H9 (cell line): ENCODE data around the gene MEG3. TPM values are rescaled to one million over a fixed set of nuclear protein-coding genes. Genes with fewer than 3 reads are reported as not detected.

Experiments
- DNase-seq: peaks from one replicate; pipeline ENCODE4 v3.0.0-alpha.2; 2017
- H2AFZ ChIP-seq: one replicate; pipeline ENCODE4 v1.6.1; 2013; ENCODE audit warnings: mild to moderate bottlenecking, low read length, control low read depth, moderate library complexity
- H2AK5ac ChIP-seq: 2 replicates; pipeline ENCODE4 v1.6.1; 2013; ENCODE audit warnings: low read length, control low read depth, mixed read lengths; ENCODE audit not compliant: insufficient read length
- H2BK120ac ChIP-seq: one replicate; pipeline ENCODE4 v1.6.1; 2013; ENCODE audit warnings: low read depth, mild to moderate bottlenecking, low read length, control low read depth, inconsistent platforms; ENCODE audit not compliant: poor library complexity, severe bottlenecking
- H2BK12ac ChIP-seq: 2 replicates; pipeline ENCODE4 v1.6.1; 2013; ENCODE audit warnings: low read length, control low read depth, mixed read lengths, low read depth; ENCODE audit not compliant: insufficient read length
- H2BK15ac ChIP-seq: 2 replicates; pipeline ENCODE4 v1.6.1; 2013; ENCODE audit warnings: low read depth, low read length, control low read depth
- H2BK20ac ChIP-seq: one replicate; pipeline ENCODE4 v1.6.1; 2013; ENCODE audit warnings: low read depth, mild to moderate bottlenecking, low read length, control low read depth, inconsistent platforms; ENCODE audit not compliant: poor library complexity, severe bottlenecking
- H2BK5ac ChIP-seq: 2 replicates; pipeline ENCODE4 v1.6.1; 2013; ENCODE audit warnings: low read length, control low read depth, mixed read lengths; ENCODE audit not compliant: insufficient read length
- H3K14ac ChIP-seq: 2 replicates; pipeline ENCODE4 v1.6.1; 2013; ENCODE audit warnings: low read length, control low read depth; ENCODE audit not compliant: insufficient read depth
- H3K18ac ChIP-seq: 2 replicates; pipeline ENCODE4 v1.6.1; 2013; ENCODE audit warnings: low read depth, mild to moderate bottlenecking, mixed read lengths, low read length, control low read depth; ENCODE audit not compliant: insufficient read length
- H3K23ac ChIP-seq: 2 replicates; pipeline ENCODE4 v1.6.1; 2013; ENCODE audit warnings: low read length, control low read depth, mixed read lengths, low read depth; ENCODE audit not compliant: insufficient read length
- H3K23me2 ChIP-seq: 2 replicates; pipeline ENCODE4 v1.6.1; 2013; ENCODE audit warnings: low read depth, mild to moderate bottlenecking, mixed read lengths, low read length, control low read depth; ENCODE audit not compliant: insufficient read length, poor library complexity, severe bottlenecking
- H3K27ac ChIP-seq: 2 replicates; pipeline ENCODE4 v1.5.1; 2013; ENCODE audit warnings: low read length, control low read depth, mixed read lengths, low read depth; ENCODE audit not compliant: insufficient read length
- H3K27me3 ChIP-seq: 2 replicates; pipeline ENCODE4 v1.6.1; 2013; ENCODE audit warnings: low read length, control low read depth, inconsistent platforms; ENCODE audit not compliant: insufficient read depth
- H3K4ac ChIP-seq: 2 replicates; pipeline ENCODE4 v1.6.1; 2013; ENCODE audit warnings: low read depth, mild to moderate bottlenecking, control low read depth, inconsistent platforms, low read length, moderate library complexity
- H3K4me1 ChIP-seq: 2 replicates; pipeline ENCODE4 v1.6.1; 2013; ENCODE audit warnings: low read length, control low read depth, inconsistent platforms; ENCODE audit not compliant: insufficient read depth
- H3K4me2 ChIP-seq: 2 replicates; pipeline ENCODE4 v1.6.1; 2013; ENCODE audit warnings: low read length, control low read depth, mixed read lengths; ENCODE audit not compliant: insufficient read length, insufficient read depth
- H3K56ac ChIP-seq: 2 replicates; pipeline ENCODE4 v1.6.1; 2013; ENCODE audit warnings: low read depth, mild to moderate bottlenecking, mixed read lengths, low read length, control low read depth; ENCODE audit not compliant: insufficient read length
- H3K79me1 ChIP-seq: 2 replicates; pipeline ENCODE4 v1.6.1; 2013; ENCODE audit warnings: low read depth, mild to moderate bottlenecking, moderate library complexity, low read length, control low read depth, inconsistent platforms; ENCODE audit not compliant: insufficient read depth, poor library complexity, severe bottlenecking
- H3K79me2 ChIP-seq: 2 replicates; pipeline ENCODE4 v1.6.1; 2013; ENCODE audit warnings: low read length, control low read depth, inconsistent platforms; ENCODE audit not compliant: insufficient read depth
- H3K9ac ChIP-seq: 2 replicates; pipeline ENCODE4 v1.6.1; 2013; ENCODE audit warnings: low read length, control low read depth, mixed read lengths; ENCODE audit not compliant: insufficient read length; ENCODE audit errors: extremely low read depth
- H3K9me3 ChIP-seq: one replicate; pipeline ENCODE4 v1.6.1; 2013; ENCODE audit warnings: low read depth, low read length, inconsistent platforms; ENCODE audit not compliant: control insufficient read depth
- H3T11ph ChIP-seq: one replicate; pipeline ENCODE4 v1.6.1; 2013; ENCODE audit warnings: mild to moderate bottlenecking, low read length, control low read depth, inconsistent platforms
- H4K20me1 ChIP-seq: one replicate; pipeline ENCODE4 v1.6.1; 2013; ENCODE audit not compliant: control insufficient read depth, insufficient read length, insufficient read depth
- H4K5ac ChIP-seq: 2 replicates; pipeline ENCODE4 v1.6.1; 2013; ENCODE audit warnings: low read depth, mild to moderate bottlenecking, mixed read lengths, low read length, control low read depth; ENCODE audit not compliant: insufficient read length
- H4K8ac ChIP-seq: replicated peaks from 2 replicates; pipeline ENCODE4 v1.6.1; 2013; ENCODE audit warnings: low read length, control low read depth, mixed read lengths, low read depth; ENCODE audit not compliant: insufficient read length
- H4K91ac ChIP-seq: 2 replicates; pipeline ENCODE4 v1.6.1; 2013; ENCODE audit warnings: low read depth, mild to moderate bottlenecking, moderate library complexity, mixed read lengths, low read length, control low read depth; ENCODE audit not compliant: insufficient read length
- H3K27ac Mint-ChIP-seq, 3 experiments: 2 replicates in 2 of 3; 3 replicates in 1 of 3; pipeline ENCODE4 v1.8.0; 2020 to 2021; ENCODE audit warnings: mixed read lengths in 3 of 3, mild to moderate bottlenecking in 1 of 3, moderate library complexity in 1 of 3
- H3K27me3 Mint-ChIP-seq: 2 replicates; pipeline ENCODE4 v1.8.0; 2021; ENCODE audit warnings: low read depth, mild to moderate bottlenecking, moderate library complexity, mixed read lengths
- H3K36me3 Mint-ChIP-seq, 3 experiments: 2 replicates in 2 of 3; 3 replicates in 1 of 3; pipeline ENCODE4 v1.8.0; 2020 to 2021; ENCODE audit warnings: low read depth in 3 of 3, mixed read lengths in 3 of 3; ENCODE audit not compliant: insufficient read depth in 1 of 3
- H3K4me1 Mint-ChIP-seq, 2 experiments: 2 replicates each; pipeline ENCODE4 v1.8.0; 2020; ENCODE audit warnings: mixed read lengths in 2 of 2
- H3K4me3 Mint-ChIP-seq, 2 experiments: 2 replicates in 1 of 2; 3 replicates in 1 of 2; pipeline ENCODE4 v1.8.0; 2020 to 2021; ENCODE audit warnings: mild to moderate bottlenecking in 2 of 2, mixed read lengths in 2 of 2, moderate library complexity in 1 of 2
- H3K9me3 Mint-ChIP-seq, 2 experiments: 2 replicates in 1 of 2; 3 replicates in 1 of 2; pipeline ENCODE4 v1.8.0; 2020; ENCODE audit warnings: mild to moderate bottlenecking in 2 of 2, mixed read lengths in 2 of 2, moderate library complexity in 1 of 2
- WGBS: extraction: QIAGEN DNeasy Blood & Tissue Kit; methylation state at CpG from one replicate; pipeline ENCODE4 v1.1.7; 2013; ENCODE audit warnings: missing lambda C conversion rate, low lambda C conversion rate, mixed read lengths; ENCODE audit not compliant: insufficient read length; ENCODE audit errors: extremely low coverage; 5-methylcytosine and 5-hydroxymethylcytosine counted together
- total RNA-seq: library from RNA; stranded (reverse); gene quantifications from 2 replicates; pipeline ENCODE4 v1.2.1, GENCODE V29; 2021
- TF ChIP-seq, protein P1 (sequence below): fragments of 200-600 bp; sonication (generic); conservative IDR thresholded peaks from 3 replicates; pipeline ENCODE4 v1.8.0; 2021; ENCODE audit warnings: antibody characterized with exemption, mild to moderate bottlenecking

MEG3 gene
- total RNA-seq, 1 experiment from 2014 or later: 0.52 TPM

DNA sequence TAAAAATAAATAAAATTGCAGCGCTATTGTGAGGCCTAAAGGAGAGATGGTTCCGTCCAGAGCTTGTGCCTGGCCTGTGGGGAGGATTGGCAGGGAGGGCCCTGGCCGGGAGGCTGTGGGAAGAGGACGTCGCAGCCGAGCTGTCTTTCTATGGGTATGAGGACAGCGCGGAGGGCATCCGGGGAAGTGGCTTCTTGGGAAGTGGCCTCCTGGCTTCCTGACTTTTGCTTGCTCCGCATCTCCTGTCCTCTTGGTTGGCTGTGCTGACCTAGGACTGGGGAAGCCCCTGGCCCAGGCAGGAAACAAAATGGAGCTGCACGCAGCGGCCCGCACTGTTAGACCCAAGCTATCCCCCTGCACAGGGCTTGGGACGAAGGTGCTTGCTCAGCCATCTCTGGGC lies 22.2 kb upstream of the MEG3 start:
- no peak overlapping the region for H2BK12ac ChIP-seq
- H3K4me2 ChIP-seq: no peak overlapping the region
- H4K5ac ChIP-seq: no peak overlapping the region
- no peak overlapping the region for H3K27ac ChIP-seq
- no peaks in the 10 kb centered on the region for H3K23me2 ChIP-seq
- TF ChIP-seq, protein P1, sequence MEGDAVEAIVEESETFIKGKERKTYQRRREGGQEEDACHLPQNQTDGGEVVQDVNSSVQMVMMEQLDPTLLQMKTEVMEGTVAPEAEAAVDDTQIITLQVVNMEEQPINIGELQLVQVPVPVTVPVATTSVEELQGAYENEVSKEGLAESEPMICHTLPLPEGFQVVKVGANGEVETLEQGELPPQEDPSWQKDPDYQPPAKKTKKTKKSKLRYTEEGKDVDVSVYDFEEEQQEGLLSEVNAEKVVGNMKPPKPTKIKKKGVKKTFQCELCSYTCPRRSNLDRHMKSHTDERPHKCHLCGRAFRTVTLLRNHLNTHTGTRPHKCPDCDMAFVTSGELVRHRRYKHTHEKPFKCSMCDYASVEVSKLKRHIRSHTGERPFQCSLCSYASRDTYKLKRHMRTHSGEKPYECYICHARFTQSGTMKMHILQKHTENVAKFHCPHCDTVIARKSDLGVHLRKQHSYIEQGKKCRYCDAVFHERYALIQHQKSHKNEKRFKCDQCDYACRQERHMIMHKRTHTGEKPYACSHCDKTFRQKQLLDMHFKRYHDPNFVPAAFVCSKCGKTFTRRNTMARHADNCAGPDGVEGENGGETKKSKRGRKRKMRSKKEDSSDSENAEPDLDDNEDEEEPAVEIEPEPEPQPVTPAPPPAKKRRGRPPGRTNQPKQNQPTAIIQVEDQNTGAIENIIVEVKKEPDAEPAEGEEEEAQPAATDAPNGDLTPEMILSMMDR: no peak
- H2BK15ac ChIP-seq: no peak overlapping the region
- H3K9me3 ChIP-seq: peaks cover 14% of the 10 kb centered on the region
- no peak overlapping the region for H3K14ac ChIP-seq
- no CpG with 5 or more reads among the region's 14 CpGs for whole genome bisulfite sequencing
- no peak overlapping the region for H3K9ac ChIP-seq
- H3K36me3 Mint-ChIP-seq: peaks cover 12 to 17% (median 14%) of the 10 kb centered on the region in 3 experiments
- no peak overlapping the region for H3K18ac ChIP-seq
- no peak overlapping the region for H2BK5ac ChIP-seq
- H2AFZ ChIP-seq: no peak overlapping the region
- H3K27me3 Mint-ChIP-seq: peaks cover 13% of the 10 kb centered on the region; the same call in 1 of the 2 replicates
- no peak overlapping the region for H3K4me3 Mint-ChIP-seq
- H4K91ac ChIP-seq: no peak overlapping the region
- H3K27ac Mint-ChIP-seq: no peak overlapping the region
- no peaks in the 10 kb centered on the region for H3K79me2 ChIP-seq
- H3K4me1 ChIP-seq: peaks cover 5% of the 10 kb centered on the region
- H3K4ac ChIP-seq: no peak overlapping the region
- H2AK5ac ChIP-seq: no peak overlapping the region
- no peak for DNase-seq
- H2BK20ac ChIP-seq: no peak overlapping the region
- peaks cover 17 to 24% of the 10 kb centered on the region in 2 experiments for H3K9me3 Mint-ChIP-seq
- H3K23ac ChIP-seq: no peak overlapping the region
- H3K79me1 ChIP-seq: no peaks in the 10 kb centered on the region
- H3K56ac ChIP-seq: no peak overlapping the region
- H3K4me1 Mint-ChIP-seq: peaks cover 34 to 35% of the 10 kb centered on the region in 2 experiments
- no peak overlapping the region for H2BK120ac ChIP-seq
- H3T11ph ChIP-seq: no peak overlapping the region
- H4K20me1 ChIP-seq: no peaks in the 10 kb centered on the region
- no peaks in the 10 kb centered on the region; the same call in 1 of the 2 replicates for H3K27me3 ChIP-seq
- no peak overlapping the region for H4K8ac ChIP-seq
